Activated T-helper 1 cell treated with anti-CD3 and anti-CD28 coated beads, Interleukin-12 subunit alpha, Interleukin-12 subunit beta, Interleukin-2, Interleukin-4 antibody, amounts not matched to agents 30 ng/mL and 10 ng/mL and 1 ng/mL, durations not matched to agents 14 hours and 24 hours and 36 hours (primary cell): ENCODE measurements around the gene CTRL. TPM values are rescaled to one million over a fixed set of nuclear protein-coding genes. Genes with fewer than 3 reads are reported as not detected.
"Not testable (repeated sequence)": the region's sequence is repeated elsewhere in the genome, so short reads cannot be mapped to it uniquely, and the experiment has no call there.

Experiments
- DNase-seq: peaks from one replicate; pipeline ENCODE4 v3.0.0; 2021; ENCODE audit warnings: low spot score
- H3K27ac Mint-ChIP-seq: one replicate; pipeline ENCODE4 v1.8.0; 2021; ENCODE audit warnings: mild to moderate bottlenecking, mixed read lengths
- H3K27me3 Mint-ChIP-seq: one replicate; pipeline ENCODE4 v1.8.0; 2022; ENCODE audit warnings: mild to moderate bottlenecking, moderate library complexity, mixed read lengths; ENCODE audit not compliant: insufficient read depth
- H3K36me3 Mint-ChIP-seq: one replicate; pipeline ENCODE4 v1.8.0; 2021; ENCODE audit warnings: low read depth, mixed read lengths
- H3K4me1 Mint-ChIP-seq: one replicate; pipeline ENCODE4 v1.8.0; 2021; ENCODE audit warnings: low read depth, mixed read lengths
- H3K4me3 Mint-ChIP-seq: one replicate; pipeline ENCODE4 v1.8.0; 2021; ENCODE audit warnings: mild to moderate bottlenecking, moderate library complexity, mixed read lengths
- H3K9me3 Mint-ChIP-seq: one replicate; pipeline ENCODE4 v1.8.0; 2021; ENCODE audit warnings: mixed read lengths
- intact Hi-C: fragments of 100-400 bp; cut with micrococcal nuclease; formaldehyde crosslinking; loops from one replicate; pipeline ENCODE4 v1.15.1; 2024
- total RNA-seq: library from RNA; stranded (reverse); gene quantifications from 2 replicates; pipeline ENCODE4 v1.2.3, GENCODE V29; 2022

The CTRL gene
- total RNA-seq, 1 donor from 2014 or later = 5.5 TPM

DNA sequence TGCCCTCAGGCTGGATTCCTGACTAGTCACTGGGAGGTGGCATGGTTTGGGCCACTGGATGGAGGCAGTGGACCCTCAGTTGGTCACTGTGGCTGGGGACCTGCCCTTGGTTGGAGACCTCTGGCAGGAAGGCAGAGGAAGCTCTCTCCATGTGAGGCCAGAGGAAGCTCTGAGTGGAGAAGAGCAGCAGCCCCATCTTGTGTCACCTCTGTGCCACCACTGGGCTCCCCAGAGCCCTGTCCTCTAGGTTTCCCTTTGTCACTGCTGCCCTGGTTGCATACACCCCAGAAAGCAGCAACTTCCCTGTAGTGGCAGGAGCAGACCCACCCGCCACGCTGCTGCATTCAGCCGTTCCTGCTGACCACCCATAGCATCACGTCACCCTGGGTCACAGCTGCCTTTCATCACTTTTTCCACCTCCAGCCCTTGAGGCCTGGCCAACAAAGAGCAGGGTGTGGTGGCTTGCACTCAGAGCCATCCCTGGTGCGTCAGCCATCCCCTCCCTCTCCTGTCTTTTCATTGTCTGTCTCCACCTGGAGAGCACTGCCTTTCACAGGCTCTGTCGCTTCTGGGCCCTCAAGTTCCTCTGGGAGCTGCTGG is 11.9 kb downstream of the CTRL start:
- intact Hi-C loops = loop anchor here (1.0 to 2.0 kb wide), 2 partner anchors 27 to 103 kb away; partner anchors contain the start of gene PSKH1
- no peak for DNase-seq
- H3K4me3 Mint-ChIP-seq = no peak overlapping the region
- no peaks in the 10 kb centered on the region for H3K27me3 Mint-ChIP-seq
- peaks cover 30% of the 10 kb centered on the region for H3K4me1 Mint-ChIP-seq
- peak overlapping the region; percentile 55 for H3K27ac Mint-ChIP-seq
- peaks cover 6% of the 10 kb centered on the region for H3K36me3 Mint-ChIP-seq
- H3K9me3 Mint-ChIP-seq = no peaks in the 10 kb centered on the region

DNA sequence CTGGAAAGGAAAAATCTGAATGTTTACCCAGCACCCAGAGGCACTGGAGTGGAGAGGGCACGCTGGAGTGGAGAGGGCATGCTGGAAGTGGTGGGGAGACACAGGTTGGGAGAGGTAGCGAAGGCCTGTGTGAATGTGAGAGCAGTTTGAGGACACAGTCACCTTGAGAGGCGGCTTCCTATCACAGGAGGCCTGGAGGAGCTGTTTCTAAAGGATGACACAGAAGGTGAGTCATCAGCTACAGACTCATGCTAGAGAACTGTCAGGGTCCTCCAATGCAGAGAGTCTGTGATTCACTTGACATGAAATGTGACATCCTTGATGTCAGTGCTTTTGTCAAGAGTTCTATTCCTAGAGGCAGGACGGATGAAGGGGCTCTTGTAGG is 13.8 kb downstream of the CTRL start:
- DNase-seq = no peak
- H3K27ac Mint-ChIP-seq = peak overlapping the region; percentile 73
- H3K27me3 Mint-ChIP-seq = no peaks in the 10 kb centered on the region
- peaks cover 6% of the 10 kb centered on the region for H3K36me3 Mint-ChIP-seq
- intact Hi-C loops = loop anchor here (2.0 kb wide), 1 partner anchor 25 kb away; the partner anchor contains the start of gene PSKH1
- H3K4me3 Mint-ChIP-seq = no peak overlapping the region
- H3K4me1 Mint-ChIP-seq = peaks cover 27% of the 10 kb centered on the region
- no peaks in the 10 kb centered on the region for H3K9me3 Mint-ChIP-seq

DNA sequence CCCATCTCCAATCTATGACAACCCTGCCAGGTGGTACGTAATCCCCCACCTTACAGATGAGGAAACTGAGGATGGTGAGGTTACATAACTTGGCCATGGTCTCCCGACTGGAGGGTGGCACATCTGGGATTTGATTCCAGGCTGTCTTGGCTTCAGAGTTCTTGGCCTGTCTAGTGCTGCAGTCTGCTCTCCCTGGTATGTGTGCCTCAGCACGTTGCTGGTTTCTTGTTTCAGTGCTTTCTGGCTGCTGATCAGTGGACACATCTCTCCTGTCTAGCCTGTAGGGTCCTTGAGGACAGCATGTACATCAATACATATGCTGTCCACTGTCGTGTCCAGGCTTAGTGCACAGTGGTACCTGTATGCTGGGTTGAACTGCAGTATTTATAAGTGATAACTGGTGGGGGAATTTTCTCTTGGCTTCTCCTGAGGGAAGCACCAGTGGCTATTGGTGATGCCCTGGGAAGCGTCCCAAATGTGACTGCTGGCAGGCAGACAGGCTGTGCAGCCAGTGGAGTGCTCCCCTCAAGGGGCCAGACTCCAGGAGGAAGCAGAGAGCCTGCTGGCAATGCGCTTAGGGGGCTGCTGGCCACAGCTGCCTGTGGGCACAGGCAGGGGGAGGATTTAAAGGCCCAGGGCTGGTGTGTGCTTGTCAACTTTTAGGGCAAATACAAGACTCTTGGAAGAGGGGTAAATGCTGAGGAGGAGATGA is 14.4 kb downstream of the CTRL start:
- H3K27ac Mint-ChIP-seq = peak overlapping the region; percentile 73
- H3K9me3 Mint-ChIP-seq = no peaks in the 10 kb centered on the region
- no peak overlapping the region for H3K4me3 Mint-ChIP-seq
- H3K27me3 Mint-ChIP-seq = no peaks in the 10 kb centered on the region
- DNase-seq = no peak
- peaks cover 22% of the 10 kb centered on the region for H3K4me1 Mint-ChIP-seq
- peaks cover 6% of the 10 kb centered on the region for H3K36me3 Mint-ChIP-seq
- intact Hi-C loops = no loop called here

DNA sequence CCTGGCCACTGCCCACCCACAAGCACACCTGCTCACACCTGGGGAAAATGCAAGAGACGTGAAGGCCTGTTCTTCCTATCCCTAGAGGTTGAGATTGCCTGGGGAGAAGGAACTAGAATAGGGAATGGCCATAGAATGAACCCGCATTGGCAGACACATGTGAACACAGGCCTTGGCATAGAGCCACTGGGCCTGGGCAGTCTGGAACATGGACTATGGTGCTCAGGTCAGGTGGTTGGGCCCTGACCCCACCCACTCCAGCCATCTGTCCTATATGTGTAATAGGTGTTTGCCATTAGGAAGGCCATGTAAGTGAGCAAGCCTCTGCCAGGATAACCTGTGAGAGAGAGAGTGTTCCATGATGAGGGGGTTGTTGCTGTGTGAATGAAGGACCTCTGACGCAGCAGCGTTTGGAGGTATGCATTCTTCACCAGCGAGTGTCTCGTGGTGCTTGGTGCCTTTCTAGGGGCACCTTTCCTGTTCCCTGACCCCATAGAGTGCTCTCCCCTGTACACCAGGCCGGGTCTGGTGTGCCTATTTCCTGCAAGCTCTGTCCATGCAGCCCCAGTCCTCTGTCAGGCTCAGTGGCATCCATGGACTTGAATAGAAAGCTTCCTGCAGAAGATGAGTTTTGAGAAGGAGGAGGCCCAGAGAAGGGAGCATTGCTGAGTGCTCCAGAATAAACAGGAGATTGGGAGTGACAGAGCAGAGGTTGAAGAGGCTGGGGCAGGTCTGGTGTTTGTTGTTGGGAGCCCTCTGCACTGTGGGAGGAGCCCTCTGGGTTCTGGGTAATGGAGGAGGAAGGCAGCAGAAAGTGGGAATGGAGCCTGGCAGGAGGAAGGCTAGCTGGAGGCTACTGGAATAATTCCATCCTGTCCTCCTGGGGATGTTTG is 15.6 kb downstream of the CTRL start:
- Mint-ChIP-seq H3K4me3 (no peak overlapping the region), H3K4me1 (peaks cover 16% of the 10 kb centered on the region), H3K9me3 (no peaks in the 10 kb centered on the region), H3K27ac (peak overlapping the region; percentile 42), H3K27me3 (no peaks in the 10 kb centered on the region), H3K36me3 (peaks cover 8% of the 10 kb centered on the region)
- intact Hi-C loops = no loop called here
- no peak for DNase-seq

DNA sequence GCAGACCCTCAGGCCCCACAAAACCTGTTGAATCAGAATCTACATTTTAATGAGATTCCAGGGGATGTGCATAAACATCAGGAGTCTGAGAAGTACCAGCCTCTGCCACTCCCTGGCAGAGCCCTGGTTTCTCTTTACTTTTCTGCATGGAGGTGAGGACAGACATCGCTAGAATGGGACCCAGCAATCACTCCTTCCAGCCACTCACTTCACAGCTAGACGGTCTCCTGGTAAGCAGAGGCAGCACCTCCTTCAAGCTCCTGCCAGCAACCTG is 16.2 kb downstream of the CTRL start:
- DNase-seq, intact Hi-C loops, H3K9me3 Mint-ChIP-seq, H3K4me3 Mint-ChIP-seq, H3K27me3 Mint-ChIP-seq: not testable (repeated sequence)
- Mint-ChIP-seq H3K27ac (peak overlapping the region; percentile 26), H3K36me3 (peaks cover 11% of the 10 kb centered on the region), H3K4me1 (peaks cover 22% of the 10 kb centered on the region)

DNA sequence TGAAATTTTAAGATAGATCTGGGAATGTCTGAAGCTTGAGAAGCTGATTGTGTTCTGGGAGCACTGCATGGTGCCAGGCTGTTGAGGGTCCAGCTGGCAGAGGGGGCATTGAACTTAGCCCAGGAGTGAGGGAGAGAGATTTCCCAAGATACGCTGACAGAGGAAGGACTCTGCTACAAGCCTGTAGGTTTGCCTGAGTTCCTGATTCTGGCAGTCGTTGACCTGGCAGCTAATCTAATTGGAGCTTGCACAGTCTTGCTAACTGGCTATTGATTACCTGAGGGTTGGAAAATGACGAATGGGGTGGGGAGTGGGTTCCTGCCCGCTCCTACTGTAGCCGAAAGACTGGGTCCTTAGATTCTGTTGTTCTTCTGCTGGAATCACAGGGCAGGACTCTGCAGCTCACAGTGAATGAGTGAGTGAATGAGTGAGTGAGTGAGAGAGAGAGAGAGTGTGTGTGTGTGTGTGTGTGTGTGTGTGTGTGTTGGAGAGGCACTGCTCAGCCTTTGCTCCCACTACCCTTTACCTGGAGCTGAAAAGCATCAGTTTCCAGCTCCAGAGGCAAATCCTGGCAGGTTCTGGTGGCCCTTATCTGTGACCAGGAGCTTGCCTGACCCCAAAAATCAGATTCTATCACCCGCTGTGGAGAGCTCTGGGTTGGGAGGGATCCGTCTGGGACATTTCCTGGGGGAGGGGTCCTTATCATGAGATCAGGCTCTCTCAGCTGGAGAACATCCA is 16.7 kb downstream of the CTRL start:
- Mint-ChIP-seq H3K9me3 (no peaks in the 10 kb centered on the region), H3K27me3 (no peaks in the 10 kb centered on the region), H3K4me3 (no peak overlapping the region), H3K36me3 (peaks cover 14% of the 10 kb centered on the region), H3K4me1 (peaks cover 27% of the 10 kb centered on the region), H3K27ac (peak overlapping the region; percentile 19)
- no peak for DNase-seq
- intact Hi-C loops = no loop called here

DNA sequence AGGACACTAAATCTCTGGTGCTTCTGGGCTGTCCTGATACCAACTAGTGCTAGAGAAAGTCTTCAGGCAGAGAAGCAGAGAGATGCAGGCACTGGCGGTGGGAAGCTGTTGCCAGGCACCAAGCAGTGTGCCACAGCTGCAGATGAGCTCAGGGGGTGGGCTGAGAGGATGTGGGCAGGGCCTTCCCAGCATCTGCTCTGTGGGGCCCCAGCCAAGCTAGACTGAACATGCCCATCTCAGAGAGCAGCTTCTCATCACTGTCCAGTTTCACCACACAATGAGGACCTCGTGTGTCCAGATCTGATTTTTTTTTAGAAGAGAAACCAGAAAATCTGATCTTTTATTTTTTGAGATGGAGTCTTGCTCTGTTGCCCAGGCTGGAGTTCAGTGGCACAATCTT is 21.5 kb downstream of the CTRL start:
- intact Hi-C loops = no loop called here
- no peak overlapping the region for H3K4me3 Mint-ChIP-seq
- H3K9me3 Mint-ChIP-seq = no peaks in the 10 kb centered on the region
- peaks cover 24% of the 10 kb centered on the region for H3K4me1 Mint-ChIP-seq
- H3K36me3 Mint-ChIP-seq = peaks cover 24% of the 10 kb centered on the region
- H3K27me3 Mint-ChIP-seq = no peaks in the 10 kb centered on the region
- peak overlapping the region; percentile 89 for H3K27ac Mint-ChIP-seq
- peak; percentile 50 for DNase-seq

DNA sequence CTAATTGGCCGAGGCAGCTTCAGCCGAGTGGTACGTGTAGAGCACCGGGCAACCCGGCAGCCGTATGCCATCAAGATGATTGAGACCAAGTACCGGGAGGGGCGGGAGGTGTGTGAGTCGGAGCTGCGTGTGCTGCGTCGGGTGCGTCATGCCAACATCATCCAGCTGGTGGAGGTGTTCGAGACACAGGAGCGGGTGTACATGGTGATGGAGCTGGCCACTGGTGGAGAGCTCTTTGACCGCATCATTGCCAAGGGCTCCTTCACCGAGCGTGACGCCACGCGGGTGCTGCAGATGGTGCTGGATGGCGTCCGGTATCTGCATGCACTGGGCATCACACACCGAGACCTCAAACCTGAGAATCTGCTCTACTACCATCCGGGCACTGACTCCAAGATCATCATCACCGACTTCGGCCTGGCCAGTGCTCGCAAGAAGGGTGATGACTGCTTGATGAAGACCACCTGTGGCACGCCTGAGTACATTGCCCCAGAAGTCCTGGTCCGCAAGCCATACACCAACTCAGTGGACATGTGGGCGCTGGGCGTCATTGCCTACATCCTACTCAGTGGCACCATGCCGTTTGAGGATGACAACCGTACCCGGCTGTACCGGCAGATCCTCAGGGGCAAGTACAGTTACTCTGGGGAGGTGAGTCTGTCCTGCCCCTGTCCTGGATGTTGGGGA is 22.5 kb downstream of the CTRL start:
- Mint-ChIP-seq H3K27me3 (no peaks in the 10 kb centered on the region), H3K36me3 (peaks cover 26% of the 10 kb centered on the region), H3K27ac (peak overlapping the region; percentile 89), H3K4me1 (peaks cover 24% of the 10 kb centered on the region), H3K9me3 (no peaks in the 10 kb centered on the region), H3K4me3 (no peak overlapping the region)
- DNase-seq = no peak
- intact Hi-C loops = no loop called here

DNA sequence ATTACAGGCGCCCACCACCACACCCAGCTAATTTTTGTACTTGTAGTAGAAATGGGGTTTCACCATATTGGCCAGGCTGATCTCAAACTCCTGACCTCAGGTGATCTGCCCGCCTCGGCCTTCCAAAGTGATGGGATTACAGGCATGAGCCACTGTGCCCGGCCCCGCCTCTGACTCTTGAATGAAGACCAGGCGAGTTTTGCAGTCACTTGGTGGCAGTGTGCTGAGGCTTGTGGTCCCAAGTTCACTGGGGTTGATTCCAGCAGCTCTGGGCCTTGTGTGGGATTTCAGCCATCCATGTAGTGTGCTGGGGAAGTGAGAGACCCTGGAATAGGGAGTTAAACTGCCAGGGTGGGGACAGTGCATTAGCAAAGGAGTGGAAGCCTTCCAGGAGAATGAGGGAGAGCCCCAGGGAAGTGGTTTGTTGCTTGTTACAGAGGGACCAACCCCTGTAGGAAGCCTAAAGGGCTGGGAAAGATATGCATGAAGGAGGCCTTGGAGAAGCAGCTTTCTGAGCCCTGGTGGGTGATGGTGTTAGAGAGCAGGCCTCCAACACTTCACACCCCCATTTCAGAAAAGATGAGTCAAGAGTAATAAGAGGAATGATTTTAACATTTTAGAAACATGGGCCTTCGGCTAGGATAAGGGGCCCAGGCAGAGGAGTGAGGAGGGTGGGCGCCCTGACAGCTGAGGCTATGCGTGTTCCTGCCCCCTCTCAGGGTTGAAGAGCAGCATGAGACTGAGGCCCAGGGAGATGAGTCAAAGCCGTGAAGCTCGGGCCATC is 24.1 kb downstream of the CTRL start:
- DNase-seq = no peak
- Mint-ChIP-seq H3K27ac (peak overlapping the region; percentile 40), H3K4me3 (no peak overlapping the region), H3K9me3 (no peaks in the 10 kb centered on the region), H3K36me3 (peaks cover 32% of the 10 kb centered on the region), H3K4me1 (peaks cover 24% of the 10 kb centered on the region), H3K27me3 (no peaks in the 10 kb centered on the region)
- intact Hi-C loops = no loop called here

DNA sequence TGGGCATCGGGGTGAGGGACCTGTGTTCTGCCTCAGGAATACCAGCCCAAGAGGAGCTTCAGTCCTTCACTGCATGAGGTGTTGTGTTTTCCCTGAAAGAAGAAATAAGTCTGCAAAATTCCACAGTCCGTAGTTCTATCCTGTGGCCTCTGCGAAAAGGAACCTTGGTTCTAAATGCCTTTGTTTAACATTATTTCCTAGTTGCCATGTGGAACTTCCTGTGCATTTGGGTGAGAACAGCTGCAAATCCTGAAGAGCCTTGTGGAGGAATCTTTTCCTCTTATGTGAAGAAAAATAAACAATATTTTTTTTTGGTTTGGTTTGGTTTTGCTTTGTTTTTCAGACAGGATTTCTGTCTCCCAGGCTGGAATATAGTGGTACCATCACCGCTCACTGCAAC is 28.8 kb downstream of the CTRL start:
- Mint-ChIP-seq H3K27ac (no peak overlapping the region), H3K4me1 (no peaks in the 10 kb centered on the region)

DNA sequence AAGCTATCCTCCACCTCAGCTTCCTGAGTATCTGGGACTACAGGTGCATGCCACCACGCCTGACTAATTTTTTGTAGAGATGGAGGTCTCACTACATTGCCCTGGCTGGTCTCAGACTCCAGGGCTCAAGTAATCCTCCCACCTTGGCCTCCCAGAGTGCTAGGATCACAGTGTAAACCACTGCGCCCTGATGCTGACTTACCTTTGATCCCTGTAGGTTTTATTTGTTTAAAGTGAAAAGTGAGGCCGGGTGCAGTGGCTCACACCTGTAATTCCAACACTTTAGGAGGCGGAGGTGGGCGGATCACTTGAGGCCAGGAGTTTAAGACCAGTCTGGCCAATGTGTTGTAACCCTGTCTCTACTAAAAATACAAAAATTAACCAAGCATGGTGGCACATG is 29.9 kb downstream of the CTRL start:
- Mint-ChIP-seq H3K9me3 (no peaks in the 10 kb centered on the region), H3K27me3 (no peaks in the 10 kb centered on the region), H3K4me3 (no peak overlapping the region), H3K27ac (no peak overlapping the region), H3K36me3 (peaks cover 9% of the 10 kb centered on the region), H3K4me1 (no peaks in the 10 kb centered on the region)
- intact Hi-C loops = no loop called here
- no peak for DNase-seq

More for the DNA sequence above, 28.8 kb downstream of the CTRL start:
- no peak overlapping the region for H3K4me3 Mint-ChIP-seq
- intact Hi-C loops = no loop called here
- DNase-seq = no peak
- peaks cover 11% of the 10 kb centered on the region for H3K36me3 Mint-ChIP-seq
- no peaks in the 10 kb centered on the region for H3K9me3 Mint-ChIP-seq
- no peaks in the 10 kb centered on the region for H3K27me3 Mint-ChIP-seq

DNA sequence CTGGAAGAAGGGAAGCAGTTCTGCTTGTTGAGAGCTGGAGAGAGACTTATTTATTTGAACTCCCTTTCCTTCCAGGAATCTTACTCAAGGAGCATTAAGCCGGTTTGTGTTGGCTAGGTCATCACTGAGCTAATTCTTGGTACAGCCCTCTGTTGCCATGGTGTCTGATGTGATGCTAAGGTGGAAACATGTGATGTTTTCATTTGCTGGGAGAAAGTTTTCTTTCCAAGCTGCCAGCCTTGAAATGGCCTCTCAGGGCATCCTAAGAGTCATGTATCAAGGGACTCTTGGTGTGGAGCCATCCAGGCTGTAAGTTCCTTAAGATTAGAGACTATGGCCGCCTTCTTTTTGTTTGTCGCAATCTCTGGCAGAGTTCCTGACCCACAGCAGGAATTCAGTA is 34.4 kb downstream of the CTRL start:
- intact Hi-C loops = no loop called here
- Mint-ChIP-seq H3K27me3 (no peaks in the 10 kb centered on the region), H3K4me1 (peaks cover 20% of the 10 kb centered on the region), H3K27ac (no peak overlapping the region), H3K4me3 (no peak overlapping the region), H3K36me3 (no peaks in the 10 kb centered on the region), H3K9me3 (no peaks in the 10 kb centered on the region)
- no peak for DNase-seq
